GM12878 (cell line): ENCODE data around the gene CTNNA2. TPM values are rescaled to one million over a fixed set of nuclear protein-coding genes. Genes with fewer than 3 reads are reported as not detected.
A peak's percentile ranks its signal among the peaks of the same experiment; 100 is the strongest.

ENCODE experiments used
- ATF2 ChIP-seq: IDR thresholded peaks from 2 replicates; pipeline ENCODE4 v1.6.1; 2012; ENCODE audit warnings: low read length, inconsistent platforms
- BHLHE40 ChIP-seq, 2 experiments: fragments of 450-650 bp in 1 of 2; IDR thresholded peaks; 2 replicates each; pipeline ENCODE4 v1.6.1; 2011 to 2017; ENCODE audit warnings: low read depth in 2 of 2, borderline replicate concordance in 1 of 2, improper control_type of control experiment in 1 of 2, low read length in 1 of 2, mild to moderate bottlenecking in 1 of 2
- BMI1 ChIP-seq: fragments of 450-650 bp; IDR thresholded peaks from 2 replicates; pipeline ENCODE4 v1.6.1; 2016; ENCODE audit warnings: mild to moderate bottlenecking, moderate library complexity, borderline replicate concordance
- CBX3 ChIP-seq: fragments of 200-600 bp; sonication (generic); IDR thresholded peaks from 2 replicates; pipeline ENCODE4 v1.6.1; 2016; ENCODE audit warnings: low read depth, borderline replicate concordance
- CBX5 ChIP-seq: sonication (generic); IDR thresholded peaks from 2 replicates; pipeline ENCODE4 v1.6.1; 2016; ENCODE audit warnings: low read depth, moderate library complexity, mild to moderate bottlenecking, inconsistent platforms
- EGR1 ChIP-seq, 2 experiments: IDR thresholded peaks; 1 replicate in 1 of 2; 2 replicates in 1 of 2; pipeline ENCODE4 v1.6.1; 2011 to 2012; ENCODE audit warnings: low read depth in 2 of 2, low read length in 2 of 2, borderline replicate concordance in 1 of 2, mild to moderate bottlenecking in 1 of 2, moderate library complexity in 1 of 2
- HCFC1 ChIP-seq: fragments of 150-350 bp; IDR thresholded peaks from 2 replicates; pipeline ENCODE4 v1.6.1; 2014; ENCODE audit warnings: low read length
- HDAC2 ChIP-seq: fragments of 200-600 bp; sonication (generic); IDR thresholded peaks from 2 replicates; pipeline ENCODE4 v1.6.1; 2017
- HDGF ChIP-seq: fragments of 450-650 bp; IDR thresholded peaks from 2 replicates; pipeline ENCODE4 v1.6.1; 2016; ENCODE audit warnings: antibody characterized with exemption
- JUNB ChIP-seq: IDR thresholded peaks from 2 replicates; pipeline ENCODE4 v1.6.1; 2016; ENCODE audit warnings: antibody characterized with exemption, mild to moderate bottlenecking
- KAT2A ChIP-seq: conservative IDR thresholded peaks from 2 replicates; pipeline ENCODE4 v1.6.1; 2011; ENCODE audit warnings: low read depth, low read length; ENCODE audit not compliant: control insufficient read depth
- KDM1A ChIP-seq: fragments of 200-600 bp; sonication (generic); IDR thresholded peaks from 2 replicates; pipeline ENCODE4 v1.6.1; 2016; ENCODE audit warnings: borderline replicate concordance
- LARP7 ChIP-seq: fragments of 450-650 bp; IDR thresholded peaks from 2 replicates; pipeline ENCODE4 v1.6.1; 2017; ENCODE audit warnings: mild to moderate bottlenecking
- MTA3 ChIP-seq: IDR thresholded peaks from 2 replicates; pipeline ENCODE4 v1.6.1; 2012; ENCODE audit warnings: low read length, inconsistent platforms, borderline replicate concordance
- MXI1 ChIP-seq: fragments of 150-350 bp; IDR thresholded peaks from 2 replicates; pipeline ENCODE4 v1.6.1; 2011; ENCODE audit warnings: low read depth, mild to moderate bottlenecking, inconsistent platforms, low read length, improper control_type of control experiment
- NFXL1 ChIP-seq: fragments of 450-650 bp; IDR thresholded peaks from 2 replicates; pipeline ENCODE4 v1.6.1; 2017; ENCODE audit warnings: antibody characterized with exemption, mild to moderate bottlenecking, borderline replicate concordance
- NFYA ChIP-seq: IDR thresholded peaks from 2 replicates; pipeline ENCODE4 v1.6.1; 2011; ENCODE audit warnings: low read depth, mild to moderate bottlenecking, low read length, improper control_type of control experiment, borderline replicate concordance
- NR2C1 ChIP-seq: fragments of 450-650 bp; IDR thresholded peaks from 2 replicates; pipeline ENCODE4 v1.6.1; 2017; ENCODE audit warnings: antibody characterized with exemption, mild to moderate bottlenecking, moderate library complexity
- PAX5 ChIP-seq: IDR thresholded peaks from 2 replicates; pipeline ENCODE4 v1.6.1; 2011; ENCODE audit warnings: low read depth, low read length, borderline replicate concordance
- PAX8 ChIP-seq: fragments of 450-650 bp; IDR thresholded peaks from 2 replicates; pipeline ENCODE4 v1.6.1; 2017; ENCODE audit warnings: mild to moderate bottlenecking, moderate library complexity
- RELA ChIP-seq: fragments of 450-650 bp; IDR thresholded peaks from 2 replicates; pipeline ENCODE4 v1.8.0; 2014; ENCODE audit warnings: borderline replicate concordance; ENCODE audit not compliant: partially characterized antibody
- SMAD1 ChIP-seq: fragments of 450-650 bp; IDR thresholded peaks from 2 replicates; pipeline ENCODE4 v1.6.1; 2018; ENCODE audit warnings: mild to moderate bottlenecking, low read depth; ENCODE audit not compliant: partially characterized antibody
- SMAD5 ChIP-seq: IDR thresholded peaks from 2 replicates; pipeline ENCODE4 v1.6.1; 2016; ENCODE audit warnings: antibody characterized with exemption, low read depth
- SMC3 ChIP-seq: IDR thresholded peaks from 2 replicates; pipeline ENCODE4 v1.6.1; 2011; ENCODE audit warnings: low read length, improper control_type of control experiment, borderline replicate concordance
- SRF ChIP-seq, 2 experiments: IDR thresholded peaks; 2 replicates each; pipeline ENCODE4 v1.6.1; 2011; ENCODE audit warnings: low read depth in 2 of 2, low read length in 2 of 2, mild to moderate bottlenecking in 1 of 2, moderate library complexity in 1 of 2
- polyA plus RNA-seq, 11 experiments: library from polyadenylated mRNA; depleted of rRNA in 4 of 11; unstranded in 6 of 11; stranded (reverse) in 5 of 11; fragments of >200 nt; fragmentation: Nextera tagmentation in 4 of 11; fragmentation: Illumina TruSeq in 1 of 11; extraction: Ambion mirVana in 4 of 11; extraction: Trizol in 1 of 11; gene quantifications; 1 replicate in 1 of 11; 2 replicates in 10 of 11; pipeline versions ENCODE4 v1.2.1 to v1.2.3, GENCODE V29; 2011 to 2016; ENCODE audit warnings: inconsistent platforms in 2 of 11, missing spikeins in 2 of 11, low read depth in 1 of 11
- total RNA-seq, 4 experiments: library from RNA; depleted of rRNA in 3 of 4; stranded (reverse); fragments of >200 nt in 3 of 4; fragmentation: Illumina TruSeq in 1 of 4; extraction: Trizol in 1 of 4; gene quantifications; 2 replicates each; pipeline versions ENCODE4 v1.2.1 to v1.2.3, GENCODE V29; 2013 to 2021
- TF ChIP-seq, protein P1 (sequence below): IDR thresholded peaks from 2 replicates; pipeline ENCODE4 v1.6.1; 2012; ENCODE audit warnings: improper control_type of control experiment, low read depth, low read length; ENCODE audit not compliant: insufficient replicate concordance
- TF ChIP-seq, protein P2 (sequence below): IDR thresholded peaks from 2 replicates; pipeline ENCODE4 v1.6.1; 2011; ENCODE audit warnings: borderline replicate concordance, low read depth, mild to moderate bottlenecking, moderate library complexity, mixed read lengths, low read length; ENCODE audit not compliant: insufficient read depth; ENCODE audit errors: extremely low read length

Gene CTNNA2
- total and polyA plus RNA-seq, 10 of the 15 experiments (the other 5 are each of a cell fraction or from before 2014, with no cell fraction given), result 2.4 to 36.2 (median 6.6) TPM

DNA sequence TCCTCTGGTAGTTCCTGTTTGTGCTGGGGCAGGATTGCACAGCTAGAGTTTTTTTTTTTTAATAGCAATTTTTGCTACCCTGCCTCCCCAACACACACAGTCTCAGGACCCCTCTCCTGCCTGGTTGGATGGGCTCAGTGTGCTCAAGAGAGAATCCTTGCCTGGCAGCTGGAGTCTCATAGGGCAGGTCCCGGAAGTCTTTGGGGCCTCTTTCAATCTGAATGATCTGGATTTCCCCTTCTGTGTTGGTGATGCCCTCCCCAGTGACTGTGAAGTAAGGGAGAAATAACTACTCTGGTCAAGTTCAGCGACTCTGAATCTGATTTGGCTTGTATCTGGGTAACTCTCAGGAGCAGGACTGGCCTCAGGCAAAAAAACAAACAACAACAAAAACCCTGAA, 1012.3 kb downstream of the CTNNA2 start (continued):
- TF ChIP-seq, protein P1, sequence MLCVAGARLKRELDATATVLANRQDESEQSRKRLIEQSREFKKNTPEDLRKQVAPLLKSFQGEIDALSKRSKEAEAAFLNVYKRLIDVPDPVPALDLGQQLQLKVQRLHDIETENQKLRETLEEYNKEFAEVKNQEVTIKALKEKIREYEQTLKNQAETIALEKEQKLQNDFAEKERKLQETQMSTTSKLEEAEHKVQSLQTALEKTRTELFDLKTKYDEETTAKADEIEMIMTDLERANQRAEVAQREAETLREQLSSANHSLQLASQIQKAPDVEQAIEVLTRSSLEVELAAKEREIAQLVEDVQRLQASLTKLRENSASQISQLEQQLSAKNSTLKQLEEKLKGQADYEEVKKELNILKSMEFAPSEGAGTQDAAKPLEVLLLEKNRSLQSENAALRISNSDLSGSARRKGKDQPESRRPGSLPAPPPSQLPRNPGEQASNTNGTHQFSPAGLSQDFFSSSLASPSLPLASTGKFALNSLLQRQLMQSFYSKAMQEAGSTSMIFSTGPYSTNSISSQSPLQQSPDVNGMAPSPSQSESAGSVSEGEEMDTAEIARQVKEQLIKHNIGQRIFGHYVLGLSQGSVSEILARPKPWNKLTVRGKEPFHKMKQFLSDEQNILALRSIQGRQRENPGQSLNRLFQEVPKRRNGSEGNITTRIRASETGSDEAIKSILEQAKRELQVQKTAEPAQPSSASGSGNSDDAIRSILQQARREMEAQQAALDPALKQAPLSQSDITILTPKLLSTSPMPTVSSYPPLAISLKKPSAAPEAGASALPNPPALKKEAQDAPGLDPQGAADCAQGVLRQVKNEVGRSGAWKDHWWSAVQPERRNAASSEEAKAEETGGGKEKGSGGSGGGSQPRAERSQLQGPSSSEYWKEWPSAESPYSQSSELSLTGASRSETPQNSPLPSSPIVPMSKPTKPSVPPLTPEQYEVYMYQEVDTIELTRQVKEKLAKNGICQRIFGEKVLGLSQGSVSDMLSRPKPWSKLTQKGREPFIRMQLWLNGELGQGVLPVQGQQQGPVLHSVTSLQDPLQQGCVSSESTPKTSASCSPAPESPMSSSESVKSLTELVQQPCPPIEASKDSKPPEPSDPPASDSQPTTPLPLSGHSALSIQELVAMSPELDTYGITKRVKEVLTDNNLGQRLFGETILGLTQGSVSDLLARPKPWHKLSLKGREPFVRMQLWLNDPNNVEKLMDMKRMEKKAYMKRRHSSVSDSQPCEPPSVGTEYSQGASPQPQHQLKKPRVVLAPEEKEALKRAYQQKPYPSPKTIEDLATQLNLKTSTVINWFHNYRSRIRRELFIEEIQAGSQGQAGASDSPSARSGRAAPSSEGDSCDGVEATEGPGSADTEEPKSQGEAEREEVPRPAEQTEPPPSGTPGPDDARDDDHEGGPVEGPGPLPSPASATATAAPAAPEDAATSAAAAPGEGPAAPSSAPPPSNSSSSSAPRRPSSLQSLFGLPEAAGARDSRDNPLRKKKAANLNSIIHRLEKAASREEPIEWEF, result no peak
- no peak for TF ChIP-seq KDM1A
- TF ChIP-seq HCFC1, result no peak
- peak in 1 of 2 experiments; percentile 35; a peak in 1 of 4 replicates for TF ChIP-seq BHLHE40 (IDR thresholded peaks at IDR 0.05; ENCODE audit: borderline replicate concordance in 1 of 2, low read depth in 2 of 2, low read length in 1 of 2)
- no peak for TF ChIP-seq NFYA
- TF ChIP-seq LARP7, result no peak
- no peak for TF ChIP-seq KAT2A
- no peak for TF ChIP-seq SMAD1
- no peak for TF ChIP-seq MTA3
- TF ChIP-seq NFXL1, result no peak
- TF ChIP-seq HDGF, result no peak
- TF ChIP-seq CBX3, result no peak
- TF ChIP-seq HDAC2, result no peak
- TF ChIP-seq CBX5, result no peak
- no peak for TF ChIP-seq BMI1
- TF ChIP-seq RELA, result peak; percentile 92
- peak; percentile 72 for TF ChIP-seq JUNB
- TF ChIP-seq ATF2, result peak; percentile 58; the same call in 1 of the 2 replicates
- no peak for TF ChIP-seq SMAD5
- TF ChIP-seq NR2C1, result no peak
- no peak for TF ChIP-seq SMC3
- TF ChIP-seq PAX8, result no peak
- TF ChIP-seq PAX5, result peak; percentile 46; the same call in 1 of the 2 replicates
- TF ChIP-seq SRF (IDR thresholded peaks at IDR 0.05; ENCODE audit: low read depth in 2 of 2, low read length in 2 of 2), result no peak
- TF ChIP-seq MXI1, result no peak
- TF ChIP-seq, protein P2, sequence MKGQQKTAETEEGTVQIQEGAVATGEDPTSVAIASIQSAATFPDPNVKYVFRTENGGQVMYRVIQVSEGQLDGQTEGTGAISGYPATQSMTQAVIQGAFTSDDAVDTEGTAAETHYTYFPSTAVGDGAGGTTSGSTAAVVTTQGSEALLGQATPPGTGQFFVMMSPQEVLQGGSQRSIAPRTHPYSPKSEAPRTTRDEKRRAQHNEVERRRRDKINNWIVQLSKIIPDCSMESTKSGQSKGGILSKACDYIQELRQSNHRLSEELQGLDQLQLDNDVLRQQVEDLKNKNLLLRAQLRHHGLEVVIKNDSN, result no peak
- no peak for TF ChIP-seq EGR1 (IDR thresholded peaks at IDR 0.05; ENCODE audit: borderline replicate concordance in 1 of 2, low read depth in 2 of 2, low read length in 2 of 2)
